HepG2 (cell line): ENCODE results near the gene NGEF. TPM values are rescaled to one million over a fixed set of nuclear protein-coding genes. Genes with fewer than 3 reads are reported as not detected.

Source experiments
- AKAP8 ChIP-seq: sonication (generic); formaldehyde crosslinking; IDR thresholded peaks from 2 replicates; pipeline ENCODE4 v1.5.1; 2020; ENCODE audit warnings: mild to moderate bottlenecking, missing genetic modification reagents
- ARID5B ChIP-seq: IDR thresholded peaks from 2 replicates; pipeline ENCODE4 v1.4.0; 2020; ENCODE audit warnings: mild to moderate bottlenecking, missing genetic modification reagents
- ELF4 ChIP-seq: sonication (generic); formaldehyde crosslinking; IDR thresholded peaks from 2 replicates; pipeline ENCODE4 v1.5.0; 2020; ENCODE audit warnings: missing genetic modification reagents, mild to moderate bottlenecking, moderate library complexity, borderline replicate concordance
- ETV6 ChIP-seq: sonication (generic); formaldehyde crosslinking; conservative IDR thresholded peaks from 2 replicates; pipeline ENCODE4 v1.4.0; 2020; ENCODE audit warnings: missing genetic modification reagents
- GFI1 ChIP-seq: sonication (generic); formaldehyde crosslinking; IDR thresholded peaks from 2 replicates; pipeline ENCODE4 v1.5.0; 2020; ENCODE audit warnings: missing genetic modification reagents, mild to moderate bottlenecking, borderline replicate concordance
- GTF3A ChIP-seq: sonication (generic); formaldehyde crosslinking; conservative IDR thresholded peaks from 2 replicates; pipeline ENCODE4 v1.4.0; 2020; ENCODE audit warnings: mild to moderate bottlenecking, missing genetic modification reagents
- HCFC1 ChIP-seq: fragments of 150-350 bp; IDR thresholded peaks from 2 replicates; pipeline ENCODE4 v1.6.1; 2014; ENCODE audit warnings: low read depth, low read length
- HNF1A ChIP-seq, 2 experiments: sonication (generic) in 1 of 2; formaldehyde crosslinking in 1 of 2; IDR thresholded peaks; 2 replicates each; pipeline versions ENCODE4 v1.4.0 to v1.6.1; 2016 to 2020; ENCODE audit warnings: borderline replicate concordance in 1 of 2, low read depth in 1 of 2, mild to moderate bottlenecking in 1 of 2, missing genetic modification reagents in 1 of 2
- HOXA3 ChIP-seq: sonication (generic); formaldehyde crosslinking; IDR thresholded peaks from 2 replicates; pipeline ENCODE4 v1.5.0; 2020; ENCODE audit warnings: missing genetic modification reagents
- MAZ ChIP-seq, 2 experiments: sonication (generic) in 1 of 2; formaldehyde crosslinking in 1 of 2; IDR thresholded peaks; 2 replicates each; pipeline versions ENCODE4 v1.5.0 to v1.6.1; 2012 to 2020; ENCODE audit warnings: low read depth in 2 of 2, mild to moderate bottlenecking in 2 of 2, borderline replicate concordance in 1 of 2, improper control_type of control experiment in 1 of 2, low read length in 1 of 2, missing genetic modification reagents in 1 of 2, moderate library complexity in 1 of 2
- NCOA5 ChIP-seq: sonication (generic); formaldehyde crosslinking; IDR thresholded peaks from 2 replicates; pipeline ENCODE4 v1.4.0; 2020; ENCODE audit warnings: missing genetic modification reagents
- RARA ChIP-seq: IDR thresholded peaks from 2 replicates; pipeline ENCODE4 v1.6.1; 2016; ENCODE audit warnings: missing genetic modification reagents, missing compliant biosample characterization
- SMAD1 ChIP-seq: sonication (generic); formaldehyde crosslinking; IDR thresholded peaks from 2 replicates; pipeline ENCODE4 v1.4.0; 2020; ENCODE audit warnings: missing genetic modification reagents, low read depth, mild to moderate bottlenecking, borderline replicate concordance
- SMAD9 ChIP-seq: sonication (generic); formaldehyde crosslinking; IDR thresholded peaks from 2 replicates; pipeline ENCODE4 v1.5.1; 2020; ENCODE audit warnings: mild to moderate bottlenecking, missing genetic modification reagents
- SNAPC5 ChIP-seq: sonication (generic); formaldehyde crosslinking; IDR thresholded peaks from 2 replicates; pipeline ENCODE4 v1.8.1; 2023; ENCODE audit warnings: mild to moderate bottlenecking, missing genetic modification reagents, borderline replicate concordance
- SP140L ChIP-seq: sonication (generic); formaldehyde crosslinking; IDR thresholded peaks from 2 replicates; pipeline ENCODE4 v1.4.0; 2020; ENCODE audit warnings: missing genetic modification reagents, borderline replicate concordance
- TEAD3 ChIP-seq: optimal IDR thresholded peaks from 2 replicates; pipeline ENCODE3; 2016; ENCODE audit warnings: borderline replicate concordance
- ZFP90 ChIP-seq: sonication (generic); formaldehyde crosslinking; IDR thresholded peaks from 2 replicates; pipeline ENCODE4 v1.8.0; 2022; ENCODE audit warnings: missing genetic modification reagents, mild to moderate bottlenecking, inconsistent platforms, borderline replicate concordance
- ZNF530 ChIP-seq: sonication (generic); formaldehyde crosslinking; IDR thresholded peaks from 2 replicates; pipeline ENCODE4 v1.5.0; 2020; ENCODE audit warnings: low read depth, mild to moderate bottlenecking, missing genetic modification reagents
- ZNF547 ChIP-seq: sonication (generic); formaldehyde crosslinking; IDR thresholded peaks from 2 replicates; pipeline ENCODE4 v1.5.1; 2020; ENCODE audit warnings: mild to moderate bottlenecking, missing genetic modification reagents
- ZSCAN29 ChIP-seq: sonication (generic); formaldehyde crosslinking; conservative IDR thresholded peaks from 2 replicates; pipeline ENCODE4 v1.4.0; 2020; ENCODE audit warnings: mild to moderate bottlenecking, missing genetic modification reagents
- polyA plus RNA-seq, 8 experiments: library from polyadenylated mRNA; depleted of rRNA in 3 of 8; stranded (reverse) in 7 of 8; unstranded in 1 of 8; fragments of >200 nt; fragmentation: Illumina TruSeq in 4 of 8; extraction: Trizol in 4 of 8; gene quantifications; 2 replicates each; pipeline versions ENCODE4 v1.2.1 to v1.2.3, GENCODE V29; 2011 to 2016; ENCODE audit warnings: low read depth in 4 of 8, missing spikeins in 1 of 8, mixed read lengths in 1 of 8; ENCODE audit not compliant: insufficient read depth in 1 of 8
- total RNA-seq, 5 experiments: library from RNA; depleted of rRNA; stranded (reverse); fragments of >200 nt; fragmentation: Illumina TruSeq; extraction: Trizol; gene quantifications; 2 replicates each; pipeline ENCODE4 v1.2.3, GENCODE V29; 2016; ENCODE audit warnings: low read depth in 1 of 5

Gene NGEF
- total and polyA plus RNA-seq, 2 of the 13 experiments (the other 11 are each of a cell fraction or from before 2014, with no cell fraction given): 14.4 to 36.9 TPM

GRCh38 chr2:233012301-233012971 lies 620 bp downstream of the NGEF start (continued):
- TF ChIP-seq ARID5B (CRISPR knock-in tag) (peak; percentile 50; the same call in 1 of the 2 replicates), SMAD9 (CRISPR knock-in tag) (no peak), ZNF547 (CRISPR knock-in tag) (0 out of 2 replicates have a peak, but pooled peaks have one; percentile 18), ELF4 (CRISPR knock-in tag) (0 out of 2 replicates have a peak, but pooled peaks have one; percentile 25), HOXA3 (CRISPR knock-in tag) (peak; percentile 63; the same call in 1 of the 2 replicates), ZNF530 (no peak), SMAD1 (no peak), HNF1A (IDR thresholded peaks at IDR 0.05; ENCODE audit: low read depth) (no peak), HNF1A (CRISPR knock-in tag; IDR thresholded peaks at IDR 0.05; ENCODE audit: borderline replicate concordance) (no peak), GTF3A (CRISPR knock-in tag) (no peak), MAZ (IDR thresholded peaks at IDR 0.05; ENCODE audit: borderline replicate concordance, low read depth, low read length) (0 out of 2 replicates have a peak, but pooled peaks have one; percentile 26), MAZ (CRISPR knock-in tag; IDR thresholded peaks at IDR 0.05; ENCODE audit: low read depth) (0 out of 2 replicates have a peak, but pooled peaks have one; percentile 53), SNAPC5 (no peak), ZSCAN29 (0 out of 2 replicates have a peak, but pooled peaks have one; percentile 3), GFI1 (CRISPR knock-in tag) (0 out of 2 replicates have a peak, but pooled peaks have one; percentile 66), NCOA5 (CRISPR knock-in tag) (no peak), SP140L (CRISPR knock-in tag) (no peak), ETV6 (CRISPR knock-in tag) (no peak), RARA (CRISPR knock-in tag) (peak; percentile 66), HCFC1 (no peak), ZFP90 (no peak), AKAP8 (CRISPR knock-in tag) (no peak), TEAD3 (peak; percentile 5)
